ENCODE measurements around the gene PEX11G.

The PEX11G gene

DNA sequence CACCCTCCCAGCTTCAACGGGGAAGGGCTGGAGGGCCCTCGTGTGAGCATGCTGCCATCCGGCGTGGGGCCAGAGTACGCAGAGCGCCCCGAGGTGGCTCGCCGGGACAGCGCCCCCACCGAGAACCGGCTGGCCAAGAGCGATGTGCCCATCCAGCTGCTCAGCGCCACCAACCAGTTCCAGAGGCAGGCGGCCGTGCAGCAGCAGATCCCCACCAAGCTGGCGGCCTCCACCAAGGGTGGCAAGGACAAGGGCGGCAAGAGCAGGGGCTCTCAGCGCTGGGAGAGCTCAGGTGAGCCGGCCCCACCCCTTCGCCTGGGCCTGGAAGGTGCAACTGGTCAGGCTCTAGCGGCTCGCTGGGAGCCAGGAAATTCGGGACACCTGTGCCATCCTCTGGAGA lies 20.0 kb downstream of the PEX11G start:
- no peak for DNase-seq (ENCODE audit: low read depth, low spot score)

DNA sequence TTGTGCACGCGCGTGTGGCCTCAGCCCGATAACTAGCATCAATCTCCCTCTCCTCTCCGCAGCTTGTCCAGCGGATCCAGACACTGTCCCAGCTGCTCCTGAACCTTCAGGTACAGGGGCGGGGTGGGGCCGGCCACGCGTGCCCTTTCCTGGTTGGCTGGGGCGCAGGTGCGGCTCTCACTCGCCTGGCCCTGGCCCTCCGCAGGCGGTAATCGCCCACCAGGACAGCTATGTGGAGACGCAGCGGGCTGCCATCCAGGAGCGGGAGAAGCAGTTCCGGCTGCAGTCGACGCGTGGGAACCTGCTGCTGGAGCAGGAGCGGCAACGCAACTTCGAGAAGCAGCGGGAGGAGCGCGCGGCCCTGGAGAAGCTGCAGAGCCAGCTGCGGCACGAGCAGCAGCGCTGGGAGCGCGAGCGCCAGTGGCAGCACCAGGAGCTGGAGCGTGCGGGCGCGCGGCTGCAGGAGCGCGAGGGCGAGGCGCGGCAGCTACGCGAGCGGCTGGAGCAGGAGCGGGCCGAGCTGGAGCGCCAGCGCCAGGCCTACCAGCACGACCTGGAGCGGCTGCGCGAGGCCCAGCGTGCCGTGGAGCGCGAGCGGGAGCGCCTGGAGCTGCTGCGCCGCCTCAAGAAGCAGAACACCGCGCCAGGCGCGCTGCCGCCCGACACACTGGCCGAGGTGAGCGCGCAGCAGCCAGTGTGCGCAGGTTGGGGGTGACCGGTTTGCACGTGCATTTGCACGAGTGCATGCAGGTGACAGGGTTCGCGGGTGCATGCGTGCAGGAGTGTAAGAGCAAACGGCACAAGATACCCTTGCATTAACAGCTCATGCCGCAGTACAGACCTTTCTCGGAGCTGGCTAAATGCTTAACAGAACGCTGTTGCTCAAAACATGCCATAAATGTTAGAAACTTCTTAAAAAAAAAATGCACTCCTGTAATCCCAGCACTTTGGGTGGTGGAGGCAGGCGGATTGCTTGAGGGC lies 21.5 kb downstream of the PEX11G start:
- DNase-seq (ENCODE audit: low read depth, low spot score): no peak
- TF ChIP-seq, protein P1, sequence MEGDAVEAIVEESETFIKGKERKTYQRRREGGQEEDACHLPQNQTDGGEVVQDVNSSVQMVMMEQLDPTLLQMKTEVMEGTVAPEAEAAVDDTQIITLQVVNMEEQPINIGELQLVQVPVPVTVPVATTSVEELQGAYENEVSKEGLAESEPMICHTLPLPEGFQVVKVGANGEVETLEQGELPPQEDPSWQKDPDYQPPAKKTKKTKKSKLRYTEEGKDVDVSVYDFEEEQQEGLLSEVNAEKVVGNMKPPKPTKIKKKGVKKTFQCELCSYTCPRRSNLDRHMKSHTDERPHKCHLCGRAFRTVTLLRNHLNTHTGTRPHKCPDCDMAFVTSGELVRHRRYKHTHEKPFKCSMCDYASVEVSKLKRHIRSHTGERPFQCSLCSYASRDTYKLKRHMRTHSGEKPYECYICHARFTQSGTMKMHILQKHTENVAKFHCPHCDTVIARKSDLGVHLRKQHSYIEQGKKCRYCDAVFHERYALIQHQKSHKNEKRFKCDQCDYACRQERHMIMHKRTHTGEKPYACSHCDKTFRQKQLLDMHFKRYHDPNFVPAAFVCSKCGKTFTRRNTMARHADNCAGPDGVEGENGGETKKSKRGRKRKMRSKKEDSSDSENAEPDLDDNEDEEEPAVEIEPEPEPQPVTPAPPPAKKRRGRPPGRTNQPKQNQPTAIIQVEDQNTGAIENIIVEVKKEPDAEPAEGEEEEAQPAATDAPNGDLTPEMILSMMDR (IDR thresholded peaks at IDR 0.05; ENCODE audit: low read depth, low read length): no peak
- H3K4me3 ChIP-seq (ENCODE audit: low read depth, low read length): no peak overlapping the region
- in situ Hi-C loops (cut with HindIII; ENCODE audit: low sequenced_read_pairs): no loop called here

More for the DNA sequence above, 20.0 kb downstream of the PEX11G start:
- in situ Hi-C loops (cut with HindIII; ENCODE audit: low sequenced_read_pairs): no loop called here
- TF ChIP-seq, protein P1 (IDR thresholded peaks at IDR 0.05; ENCODE audit: low read depth, low read length): no peak
- no peak overlapping the region for H3K4me3 ChIP-seq (ENCODE audit: low read depth, low read length)

DNA sequence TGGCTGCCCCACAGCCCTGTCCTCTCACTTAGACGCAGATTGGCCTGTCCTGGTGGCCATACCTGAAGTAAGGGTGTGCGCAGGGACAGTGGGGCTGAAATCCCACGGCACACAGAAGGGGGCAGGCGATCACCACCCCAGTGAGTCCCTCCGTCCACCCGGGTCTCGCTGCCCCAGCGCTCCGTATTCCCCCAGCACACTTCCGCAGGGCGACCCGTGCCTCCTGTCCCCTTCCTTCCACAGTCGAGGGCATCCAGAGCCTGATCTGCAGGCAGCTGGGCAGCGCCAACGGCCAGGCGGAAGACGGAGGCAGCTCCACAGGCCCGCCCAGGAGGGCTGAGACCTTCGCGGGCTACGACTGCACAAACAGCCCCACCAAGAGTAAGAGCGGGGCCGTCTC lies 25.3 kb downstream of the PEX11G start:
- in situ Hi-C loops (cut with HindIII; ENCODE audit: low sequenced_read_pairs): no loop called here
- TF ChIP-seq, protein P1 (IDR thresholded peaks at IDR 0.05; ENCODE audit: low read depth, low read length): no peak
- no peak for DNase-seq (ENCODE audit: low read depth, low spot score)
- H3K4me3 ChIP-seq (ENCODE audit: low read depth, low read length): no peak overlapping the region

DNA sequence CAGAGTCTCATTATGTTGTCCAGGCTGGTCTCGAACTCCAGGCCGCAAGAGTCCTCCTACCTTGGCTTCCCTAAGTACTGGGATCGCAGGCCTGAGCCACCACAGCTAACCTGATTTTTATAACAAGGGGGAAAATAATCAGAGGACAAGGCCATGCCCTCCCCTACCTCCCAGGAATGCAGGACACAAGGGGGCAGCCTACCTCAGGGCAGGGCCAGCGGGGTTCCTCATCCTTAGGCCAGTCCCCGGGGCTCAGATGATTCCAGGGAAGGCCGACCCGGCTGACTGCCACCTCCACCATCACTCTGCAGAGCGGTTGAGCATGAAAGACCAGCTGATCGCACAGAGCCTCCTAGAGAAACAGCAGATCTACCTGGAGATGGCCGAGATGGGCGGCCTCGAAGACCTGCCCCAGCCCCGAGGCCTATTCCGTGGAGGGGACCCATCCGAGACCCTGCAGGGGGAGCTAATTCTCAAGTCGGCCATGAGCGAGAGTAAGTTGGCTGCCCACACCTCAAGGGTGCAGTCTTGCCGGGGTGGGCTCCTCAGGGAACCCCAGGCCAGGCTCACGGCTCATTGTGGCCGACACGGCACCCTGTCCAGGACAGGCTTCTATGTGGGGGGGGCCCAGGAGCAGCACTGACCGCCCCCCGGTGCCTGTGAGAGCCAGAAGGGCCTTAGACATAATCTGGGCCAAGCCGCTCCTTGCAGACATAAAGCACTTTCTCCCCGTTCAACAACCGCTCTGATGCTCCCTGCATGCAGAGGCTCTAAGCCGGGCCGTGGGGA lies 26.8 kb downstream of the PEX11G start:
- in situ Hi-C loops (cut with HindIII; ENCODE audit: low sequenced_read_pairs): no loop called here
- TF ChIP-seq, protein P1 (IDR thresholded peaks at IDR 0.05; ENCODE audit: low read depth, low read length): no peak
- no peak overlapping the region for H3K4me3 ChIP-seq (ENCODE audit: low read depth, low read length)
- no peak for DNase-seq (ENCODE audit: low read depth, low spot score)

DNA sequence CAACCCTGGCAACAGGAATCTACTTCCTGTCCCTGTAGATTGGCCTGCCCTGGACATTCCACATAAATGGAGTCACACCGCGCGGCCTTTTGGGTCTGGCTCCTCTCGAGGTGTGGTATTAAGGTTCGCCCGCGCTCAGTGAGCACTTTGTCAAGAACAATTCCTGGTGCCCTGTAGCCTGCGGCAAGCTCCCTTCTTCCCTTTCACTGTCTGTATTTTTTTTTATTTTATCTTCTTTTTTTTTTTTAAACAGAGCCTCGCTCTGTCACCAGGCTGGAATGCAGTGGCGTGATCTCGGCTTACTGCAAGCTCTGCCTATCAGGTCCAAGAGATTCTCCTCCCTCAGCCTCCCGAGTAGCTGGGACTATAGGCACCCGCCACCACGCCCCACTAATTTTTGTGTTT lies 28.3 kb downstream of the PEX11G start:
- H3K4me3 ChIP-seq (ENCODE audit: low read depth, low read length): no peak overlapping the region
- peak; percentile 38 for DNase-seq (ENCODE audit: low read depth, low spot score)
- in situ Hi-C loops (cut with HindIII; ENCODE audit: low sequenced_read_pairs): no loop called here
- TF ChIP-seq, protein P1 (IDR thresholded peaks at IDR 0.05; ENCODE audit: low read depth, low read length): no peak

DNA sequence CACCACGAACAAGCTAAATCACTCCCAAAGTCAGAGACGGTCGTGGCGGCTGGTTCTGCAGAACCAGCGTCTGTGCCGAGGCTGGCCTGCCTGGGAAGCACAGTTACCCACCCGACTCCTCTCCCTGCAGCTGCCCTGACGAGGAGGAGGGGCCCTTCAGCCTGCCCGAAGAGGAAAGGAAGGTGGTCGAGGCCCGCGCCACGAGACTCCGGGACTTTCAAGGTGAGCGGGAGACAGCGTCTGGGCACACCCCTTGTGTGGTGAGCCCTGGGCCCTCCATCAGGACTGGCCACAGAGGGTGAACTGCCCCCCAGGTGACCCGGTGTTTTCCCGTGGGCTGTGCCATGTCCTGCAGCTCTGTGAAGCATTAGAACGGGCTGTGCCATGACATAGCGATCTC lies 29.1 kb downstream of the PEX11G start:
- TF ChIP-seq, protein P1 (IDR thresholded peaks at IDR 0.05; ENCODE audit: low read depth, low read length): no peak
- in situ Hi-C loops (cut with HindIII; ENCODE audit: low sequenced_read_pairs): no loop called here
- no peak overlapping the region for H3K4me3 ChIP-seq (ENCODE audit: low read depth, low read length)
- no peak for DNase-seq (ENCODE audit: low read depth, low spot score)

Measured in astrocyte of the spinal cord (primary cell).